SH-SY5Y (cell line): Measurements from ENCODE around the gene HNRNPM.

Experiments used
- GATA2 ChIP-seq: IDR thresholded peaks from 2 replicates; pipeline ENCODE4 v1.6.1; 2011; ENCODE audit warnings: mild to moderate bottlenecking, low read depth, low read length
- GATA3 ChIP-seq: IDR thresholded peaks from 2 replicates; pipeline ENCODE4 v1.6.1; 2011; ENCODE audit warnings: low read depth, mild to moderate bottlenecking, low read length, moderate library complexity

DNA sequence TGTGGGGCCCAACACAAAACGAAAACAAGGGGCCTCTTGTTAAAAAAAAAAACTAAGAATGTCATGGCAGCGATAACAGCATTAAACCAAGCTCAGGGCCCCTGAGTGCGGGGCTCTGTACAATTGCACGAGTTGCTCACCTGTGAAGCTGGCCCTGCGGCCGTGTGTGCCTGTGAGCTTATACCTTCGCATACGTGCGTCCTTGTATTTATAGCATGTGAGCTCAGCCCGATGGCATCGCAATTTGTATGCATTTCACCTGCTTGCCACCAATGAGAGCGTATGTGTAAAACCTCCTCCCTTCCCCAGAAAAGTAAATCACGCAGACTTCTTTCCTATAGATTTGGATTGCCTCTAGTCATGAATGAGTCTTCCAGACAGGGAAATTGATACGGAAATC lies 17.1 kb downstream of the HNRNPM start:
- TF ChIP-seq GATA3, result no peak
- TF ChIP-seq GATA2, result no peak
